Chondrocyte (in vitro differentiated cells): Measurements from ENCODE around the gene CSNK1G1. TPM values are rescaled to one million over a fixed set of nuclear protein-coding genes. Genes with fewer than 3 reads are reported as not detected.
"Not testable (repeated sequence)": the region's sequence is repeated elsewhere in the genome, so short reads cannot be mapped to it uniquely, and the experiment has no call there.

Experiments used
- DNase-seq: peaks from one replicate; pipeline ENCODE4 v3.0.0; 2021; ENCODE audit warnings: mixed read lengths, low spot score
- H3K27ac Mint-ChIP-seq: one replicate; pipeline ENCODE4 v1.8.0; 2021; ENCODE audit warnings: mild to moderate bottlenecking, moderate library complexity, mixed read lengths; ENCODE audit not compliant: unreplicated experiment
- H3K27me3 Mint-ChIP-seq: 2 replicates; pipeline ENCODE4 v1.8.0; 2021; ENCODE audit warnings: low read depth, mixed read lengths
- H3K36me3 Mint-ChIP-seq: 2 replicates; pipeline ENCODE4 v1.8.0; 2021; ENCODE audit warnings: low read depth, mixed read lengths
- H3K4me1 Mint-ChIP-seq: 2 replicates; pipeline ENCODE4 v1.8.0; 2021; ENCODE audit warnings: low read depth, mild to moderate bottlenecking, mixed read lengths
- H3K4me3 Mint-ChIP-seq: one replicate; pipeline ENCODE4 v1.8.0; 2021; ENCODE audit warnings: mild to moderate bottlenecking, moderate library complexity, mixed read lengths; ENCODE audit not compliant: unreplicated experiment
- H3K9me3 Mint-ChIP-seq: 2 replicates; pipeline ENCODE4 v1.8.0; 2021; ENCODE audit warnings: low read depth, mixed read lengths
- total RNA-seq: library from RNA; stranded (reverse); gene quantifications from 3 replicates; pipeline ENCODE4 v1.2.1, GENCODE V29; 2021
- TF ChIP-seq, protein P1 (sequence below): fragments of 200-600 bp; sonication (generic); IDR thresholded peaks from 2 replicates; pipeline ENCODE4 v1.5.0; 2021; ENCODE audit warnings: antibody characterized with exemption, mild to moderate bottlenecking, moderate library complexity

CSNK1G1 gene
- total RNA-seq, 1 donor from 2014 or later: 20.1 TPM

DNA sequence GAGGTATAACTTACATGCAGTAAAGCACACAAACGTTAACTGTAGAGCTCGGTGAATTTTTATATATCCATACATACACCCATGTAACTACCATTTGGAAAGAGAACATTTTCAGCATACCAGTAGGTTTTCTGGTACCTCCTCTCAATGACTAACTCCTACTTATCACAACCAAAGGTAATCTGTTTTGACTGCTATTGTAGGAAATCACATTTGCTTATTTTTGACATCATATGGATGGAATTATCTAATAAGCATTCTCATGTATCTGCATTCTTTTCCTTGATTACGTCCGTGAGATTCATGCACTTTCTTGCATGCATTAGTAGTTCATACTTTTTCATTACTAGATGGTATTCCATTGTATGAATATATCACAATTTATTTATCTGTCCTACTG, 76.8 kb downstream of the CSNK1G1 start:
- TF ChIP-seq, protein P1, sequence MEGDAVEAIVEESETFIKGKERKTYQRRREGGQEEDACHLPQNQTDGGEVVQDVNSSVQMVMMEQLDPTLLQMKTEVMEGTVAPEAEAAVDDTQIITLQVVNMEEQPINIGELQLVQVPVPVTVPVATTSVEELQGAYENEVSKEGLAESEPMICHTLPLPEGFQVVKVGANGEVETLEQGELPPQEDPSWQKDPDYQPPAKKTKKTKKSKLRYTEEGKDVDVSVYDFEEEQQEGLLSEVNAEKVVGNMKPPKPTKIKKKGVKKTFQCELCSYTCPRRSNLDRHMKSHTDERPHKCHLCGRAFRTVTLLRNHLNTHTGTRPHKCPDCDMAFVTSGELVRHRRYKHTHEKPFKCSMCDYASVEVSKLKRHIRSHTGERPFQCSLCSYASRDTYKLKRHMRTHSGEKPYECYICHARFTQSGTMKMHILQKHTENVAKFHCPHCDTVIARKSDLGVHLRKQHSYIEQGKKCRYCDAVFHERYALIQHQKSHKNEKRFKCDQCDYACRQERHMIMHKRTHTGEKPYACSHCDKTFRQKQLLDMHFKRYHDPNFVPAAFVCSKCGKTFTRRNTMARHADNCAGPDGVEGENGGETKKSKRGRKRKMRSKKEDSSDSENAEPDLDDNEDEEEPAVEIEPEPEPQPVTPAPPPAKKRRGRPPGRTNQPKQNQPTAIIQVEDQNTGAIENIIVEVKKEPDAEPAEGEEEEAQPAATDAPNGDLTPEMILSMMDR: no peak
- no peak for DNase-seq
- Mint-ChIP-seq H3K36me3 (peaks cover 2% of the 10 kb centered on the region), H3K4me1 (peaks cover 10% of the 10 kb centered on the region), H3K27me3 (no peaks in the 10 kb centered on the region), H3K9me3 (no peaks in the 10 kb centered on the region), H3K4me3 (no peak overlapping the region), H3K27ac (no peak overlapping the region)

DNA sequence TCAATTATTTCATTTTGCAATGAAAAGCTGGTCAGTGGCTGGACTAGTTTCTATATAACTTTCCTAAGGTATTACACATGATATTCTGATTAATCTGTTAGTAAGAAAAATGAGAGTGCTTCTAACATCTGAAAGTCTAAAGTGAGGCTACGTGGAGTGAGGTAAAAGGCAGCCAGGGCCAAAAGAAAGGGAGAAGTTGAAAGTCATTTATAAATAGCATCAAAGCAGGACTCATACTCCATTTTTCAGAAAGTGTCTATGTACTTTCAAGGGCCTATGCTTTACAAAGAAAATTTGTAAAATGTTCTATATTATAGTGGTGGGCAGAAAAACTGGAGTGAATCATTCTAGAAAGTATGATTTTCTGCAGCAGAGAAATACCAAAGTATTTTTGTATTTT, 80.0 kb downstream of the CSNK1G1 start:
- Mint-ChIP-seq H3K27ac (peak overlapping the region; percentile 25), H3K9me3 (peaks cover 2% of the 10 kb centered on the region), H3K4me3 (no peak overlapping the region), H3K36me3 (peaks cover 2% of the 10 kb centered on the region), H3K4me1 (peaks cover 6% of the 10 kb centered on the region), H3K27me3 (no peaks in the 10 kb centered on the region)
- TF ChIP-seq, protein P1: no peak
- no peak for DNase-seq

DNA sequence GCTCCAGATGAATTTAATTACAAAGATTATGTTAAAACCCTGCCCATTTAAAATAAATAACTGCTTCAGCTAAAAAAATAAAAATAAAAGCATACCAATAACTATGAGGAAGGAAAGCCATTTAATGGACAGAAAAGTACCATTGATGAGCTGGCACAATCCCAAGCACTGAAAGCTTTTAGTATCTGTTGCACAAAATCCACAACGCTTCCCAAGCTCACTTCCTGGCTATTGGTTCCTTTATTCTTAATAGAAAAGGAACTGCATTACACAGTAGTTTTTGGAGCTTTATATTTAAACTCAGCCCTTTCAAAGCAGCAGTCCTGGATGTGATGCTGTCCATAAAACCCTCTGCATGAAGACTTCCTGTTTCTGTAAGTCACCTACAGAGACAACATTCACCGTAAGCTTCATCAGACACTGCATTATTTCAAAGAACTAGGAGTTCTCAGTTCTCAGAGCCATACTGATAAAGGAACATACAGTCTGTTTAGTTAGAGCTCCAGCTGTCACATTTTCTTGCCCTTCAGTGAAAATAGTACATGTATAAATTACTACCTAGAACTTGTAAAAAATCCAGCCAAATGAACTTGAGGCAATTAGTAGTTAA, 81.5 kb downstream of the CSNK1G1 start:
- Mint-ChIP-seq H3K4me1 (peaks cover 6% of the 10 kb centered on the region), H3K27me3 (no peaks in the 10 kb centered on the region), H3K27ac (no peak overlapping the region)

DNA sequence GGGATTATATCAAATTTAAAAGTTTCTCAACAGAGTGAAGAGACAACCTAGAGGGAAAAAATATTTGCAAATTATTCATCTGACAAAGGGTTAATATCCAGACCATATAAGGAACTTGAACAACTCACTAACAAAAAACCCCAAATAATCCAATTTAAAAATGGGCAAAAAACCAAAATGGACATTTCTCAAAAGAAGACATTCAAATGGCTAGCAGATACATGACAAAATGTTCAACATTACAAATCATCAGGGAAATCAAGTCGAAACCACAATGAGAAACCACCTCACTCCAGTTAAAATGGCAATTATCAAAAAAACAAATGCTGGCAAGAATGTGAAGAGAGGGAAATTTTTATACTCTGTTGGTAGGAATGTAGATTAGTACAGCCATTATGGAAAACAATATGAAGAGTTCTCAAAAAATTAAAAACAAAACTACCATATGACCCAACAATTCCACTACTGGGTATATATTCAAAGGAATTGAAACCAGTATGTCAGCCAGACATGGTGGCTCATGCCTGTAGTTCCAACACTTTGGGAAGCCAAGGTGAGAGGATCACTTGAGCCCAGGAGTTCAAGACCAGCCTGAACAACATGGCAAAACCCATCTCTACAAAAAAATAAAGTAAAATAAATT, 88.5 kb downstream of the CSNK1G1 start:
- no peak for DNase-seq
- peaks cover under 1% of the 10 kb centered on the region for H3K36me3 Mint-ChIP-seq
- no peak overlapping the region for H3K4me3 Mint-ChIP-seq
- H3K27me3 Mint-ChIP-seq: no peaks in the 10 kb centered on the region
- H3K4me1 Mint-ChIP-seq: peaks cover 16% of the 10 kb centered on the region
- TF ChIP-seq, protein P1: no peak
- peaks cover 6% of the 10 kb centered on the region for H3K9me3 Mint-ChIP-seq
- no peak overlapping the region for H3K27ac Mint-ChIP-seq

More for the DNA sequence above, 81.5 kb downstream of the CSNK1G1 start:
- DNase-seq: no peak
- no peak overlapping the region for H3K4me3 Mint-ChIP-seq
- peaks cover 2% of the 10 kb centered on the region for H3K36me3 Mint-ChIP-seq
- TF ChIP-seq, protein P1: no peak
- peaks cover 2% of the 10 kb centered on the region for H3K9me3 Mint-ChIP-seq

DNA sequence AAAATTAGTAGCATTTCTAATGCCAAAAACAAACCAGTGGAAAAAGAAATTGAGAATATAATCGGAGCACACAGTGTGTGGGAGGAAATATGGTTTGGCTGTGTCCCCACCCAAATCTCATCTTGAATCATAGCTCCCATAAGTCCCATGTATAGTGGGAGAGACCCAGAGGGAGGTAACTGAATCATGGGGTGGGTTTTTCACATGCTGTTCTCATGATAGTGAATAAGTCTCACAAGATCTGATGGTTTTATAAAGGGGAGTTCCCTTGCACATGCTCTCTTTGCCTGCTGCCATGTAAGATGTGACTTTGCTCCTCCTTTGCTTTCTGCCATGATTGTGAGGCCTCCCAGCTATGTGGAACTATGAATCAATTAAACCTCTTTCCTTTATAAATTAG, 90.8 kb downstream of the CSNK1G1 start:
- not testable (repeated sequence) for DNase-seq, H3K4me3 Mint-ChIP-seq, H3K27me3 Mint-ChIP-seq, H3K36me3 Mint-ChIP-seq, H3K9me3 Mint-ChIP-seq
- peaks cover 19% of the 10 kb centered on the region for H3K4me1 Mint-ChIP-seq
- peak overlapping the region; percentile 32 for H3K27ac Mint-ChIP-seq

DNA sequence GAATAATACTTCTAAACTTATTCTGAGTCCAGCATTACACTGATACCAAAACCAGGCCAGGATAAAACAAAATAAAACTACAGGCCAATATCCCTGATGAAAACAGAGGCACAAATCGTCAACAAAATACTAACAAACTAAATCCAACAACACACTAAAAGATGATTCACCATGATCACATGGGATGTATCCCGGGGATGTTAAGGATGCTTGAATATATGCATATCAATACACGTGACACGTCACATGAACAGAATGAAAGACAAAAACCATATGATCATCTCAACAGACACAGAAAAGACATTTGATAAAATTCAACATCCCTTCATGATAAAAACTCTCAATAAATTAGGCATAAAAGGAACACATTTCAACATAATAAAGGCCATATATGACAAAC, 91.5 kb downstream of the CSNK1G1 start:
- Mint-ChIP-seq H3K36me3 (no peaks in the 10 kb centered on the region), H3K4me1 (peaks cover 23% of the 10 kb centered on the region)

More for the DNA sequence above, 91.5 kb downstream of the CSNK1G1 start:
- H3K4me3 Mint-ChIP-seq: no peak overlapping the region
- H3K27ac Mint-ChIP-seq: no peak overlapping the region
- no peak for DNase-seq
- TF ChIP-seq, protein P1: no peak
- H3K27me3 Mint-ChIP-seq: no peaks in the 10 kb centered on the region
- H3K9me3 Mint-ChIP-seq: peaks cover 4% of the 10 kb centered on the region
